ENCODE measurements around the gene DGKZ.
A peak's percentile ranks its signal among the peaks of the same experiment; 100 is the strongest.

Gene DGKZ

GRCh38 chr11:46381819-46382645 lies 34.8 kb downstream of the DGKZ start:
- DNase-seq (ENCODE audit: low read depth): no peak

GRCh38 chr11:46382646-46383403 lies 35.6 kb downstream of the DGKZ start:
- DNase-seq (ENCODE audit: low read depth): peak; percentile 48

GRCh38 chr11:46383404-46383758 lies 36.1 kb downstream of the DGKZ start:
- DNase-seq (ENCODE audit: low read depth): no peak

GRCh38 chr11:46383974-46384701 lies 36.9 kb downstream of the DGKZ start:
- DNase-seq (ENCODE audit: low read depth): no peak

- DNase-seq (ENCODE audit: low read depth): no peak
These were observed 38.1 kb downstream of the DGKZ start for GRCh38 chr11:46385169-46386004.

GRCh38 chr11:46386005-46386578 lies 38.8 kb downstream of the DGKZ start:
- no peak for DNase-seq (ENCODE audit: low read depth)

GRCh38 chr11:46386674-46387073 lies 39.4 kb downstream of the DGKZ start:
- DNase-seq (ENCODE audit: low read depth): no peak

GRCh38 chr11:46387456-46387855 lies 40.2 kb downstream of the DGKZ start:
- no peak for DNase-seq (ENCODE audit: low read depth)

GRCh38 chr11:46387919-46388618 lies 40.8 kb downstream of the DGKZ start:
- peak; percentile 32 for DNase-seq (ENCODE audit: low read depth)

- DNase-seq (ENCODE audit: low read depth): no peak
These were observed 41.6 kb downstream of the DGKZ start for GRCh38 chr11:46388619-46389449.

GRCh38 chr11:46389450-46390330 lies 42.4 kb downstream of the DGKZ start:
- DNase-seq (ENCODE audit: low read depth): peak; percentile 28

- no peak for DNase-seq (ENCODE audit: low read depth)
These were observed 43.3 kb downstream of the DGKZ start for GRCh38 chr11:46390331-46391171.

GRCh38 chr11:46391186-46391577 lies 43.9 kb downstream of the DGKZ start:
- DNase-seq (ENCODE audit: low read depth): no peak

- DNase-seq (ENCODE audit: low read depth): peak; percentile 38
These were observed 44.5 kb downstream of the DGKZ start, which contains the start of gene CHRM4 for GRCh38 chr11:46391578-46392420. TSS of gene CHRM4 (minus strand) at chr11:46391776. CDS start at chr11:46386557, 5,219 bp downstream.

- DNase-seq (ENCODE audit: low read depth): peak; percentile 70
These were observed 45.4 kb downstream of the DGKZ start for GRCh38 chr11:46392421-46393230.

GRCh38 chr11:46393231-46393616 lies 46.0 kb downstream of the DGKZ start:
- DNase-seq (ENCODE audit: low read depth): no peak
